Memory B cell (primary cell): ENCODE data around the gene MED13L.

Experiments
- ATAC-seq: fragments of 150-1000 bp; cut with Tn5 transposase; 2 replicates; pipeline ENCODE4 v1.10.0; 2021; ENCODE audit warnings: low read depth, mild to moderate bottlenecking, moderate library complexity
- DNase-seq, 2 donors: peaks; one replicate each; pipeline ENCODE4 v3.0.0; 2022; ENCODE audit warnings: low spot score in 2 of 2
- H3K27ac Mint-ChIP-seq: one replicate; pipeline ENCODE4 v1.8.0; 2022; ENCODE audit warnings: mild to moderate bottlenecking, moderate library complexity, mixed read lengths
- H3K27me3 Mint-ChIP-seq: one replicate; pipeline ENCODE4 v1.8.0; 2022; ENCODE audit warnings: mixed read lengths
- H3K36me3 Mint-ChIP-seq: one replicate; pipeline ENCODE4 v1.8.0; 2022; ENCODE audit warnings: mild to moderate bottlenecking, mixed read lengths
- H3K4me1 Mint-ChIP-seq: one replicate; pipeline ENCODE4 v1.8.0; 2022; ENCODE audit warnings: mixed read lengths
- H3K4me3 Mint-ChIP-seq: one replicate; pipeline ENCODE4 v1.8.0; 2022; ENCODE audit warnings: mild to moderate bottlenecking, moderate library complexity, mixed read lengths
- H3K9me3 Mint-ChIP-seq: one replicate; pipeline ENCODE4 v1.8.0; 2022; ENCODE audit warnings: mixed read lengths

MED13L gene

DNA sequence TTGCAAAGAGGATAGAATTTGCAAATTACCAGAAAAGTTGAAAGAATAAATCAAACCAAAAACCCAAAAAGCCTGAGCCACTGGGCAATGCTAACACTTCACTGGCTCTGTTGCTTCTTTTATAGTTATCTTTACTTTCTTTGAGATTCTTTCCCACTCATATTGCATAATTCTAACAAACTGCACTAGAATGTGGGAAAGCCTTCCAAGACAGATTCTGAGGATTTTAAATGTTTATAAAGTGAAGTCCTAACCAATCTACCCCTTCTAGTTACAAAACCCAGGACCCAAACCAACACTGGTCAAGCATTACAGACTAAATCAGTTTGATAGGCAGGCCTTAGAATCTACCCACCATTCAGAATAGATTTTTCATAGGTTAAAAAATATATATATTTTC, 150.9 kb downstream of the MED13L start:
- Mint-ChIP-seq H3K27ac (no peak overlapping the region), H3K4me1 (peaks cover 36% of the 10 kb centered on the region), H3K27me3 (no peaks in the 10 kb centered on the region), H3K36me3 (no peaks in the 10 kb centered on the region), H3K9me3 (no peaks in the 10 kb centered on the region), H3K4me3 (no peak overlapping the region)
- DNase-seq (no peak), ATAC-seq (no peak)

DNA sequence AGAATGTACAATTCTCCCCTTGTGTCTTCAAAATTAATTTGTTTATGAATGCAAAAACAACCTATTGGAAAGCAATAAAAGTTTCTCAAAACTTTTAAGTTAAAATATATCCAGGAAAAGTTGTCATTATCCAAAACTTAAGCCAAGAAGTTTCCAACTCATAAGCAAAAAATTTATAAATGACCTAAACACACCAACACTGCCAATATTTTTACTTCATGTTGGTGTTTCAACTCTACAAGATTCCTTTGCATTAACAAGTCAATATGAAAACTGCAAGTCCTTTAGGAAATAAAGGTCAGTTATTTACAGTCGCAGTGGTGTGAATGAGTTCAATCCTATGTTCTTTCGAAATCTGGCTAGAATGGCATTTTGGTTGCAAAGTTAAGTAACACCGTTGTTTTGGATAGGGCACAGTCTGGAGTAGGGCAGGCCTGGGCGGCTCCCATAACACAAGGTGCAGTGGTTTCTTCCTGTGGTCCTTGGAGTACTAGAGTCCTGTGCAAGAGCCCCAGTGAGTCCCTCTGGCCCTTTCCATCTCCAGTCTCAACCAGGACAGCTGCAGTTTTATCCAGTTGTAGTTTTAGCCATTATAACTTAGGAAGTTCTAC, 151.4 kb downstream of the MED13L start:
- Mint-ChIP-seq H3K27me3 (no peaks in the 10 kb centered on the region), H3K36me3 (no peaks in the 10 kb centered on the region), H3K4me3 (no peak overlapping the region), H3K27ac (no peak overlapping the region), H3K9me3 (no peaks in the 10 kb centered on the region), H3K4me1 (peaks cover 37% of the 10 kb centered on the region)
- ATAC-seq (no peak), DNase-seq (no peak)

DNA sequence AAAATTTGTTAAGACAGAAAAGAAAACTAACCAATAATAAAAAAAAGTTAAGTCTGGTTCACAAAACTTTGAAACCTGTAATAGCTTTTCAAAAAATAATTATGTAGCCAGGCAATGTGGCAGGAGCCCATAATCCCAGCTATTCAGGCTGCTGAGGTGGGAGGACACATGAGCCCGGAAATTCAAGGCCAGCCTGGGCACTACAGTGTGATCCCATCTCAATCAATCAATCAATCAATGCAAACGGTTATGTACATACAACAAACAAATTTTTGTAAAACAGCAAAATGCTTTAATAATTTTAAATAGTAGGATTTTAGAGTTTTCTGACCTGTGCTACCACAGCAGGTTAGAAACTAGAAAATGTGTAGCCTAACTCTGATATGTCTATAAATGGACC, 152.4 kb downstream of the MED13L start:
- H3K4me3 Mint-ChIP-seq = no peak overlapping the region
- no peaks in the 10 kb centered on the region for H3K9me3 Mint-ChIP-seq
- ATAC-seq = no peak
- no peak overlapping the region for H3K27ac Mint-ChIP-seq
- no peaks in the 10 kb centered on the region for H3K27me3 Mint-ChIP-seq
- H3K36me3 Mint-ChIP-seq = no peaks in the 10 kb centered on the region
- no peak for DNase-seq
- H3K4me1 Mint-ChIP-seq = peaks cover 36% of the 10 kb centered on the region

DNA sequence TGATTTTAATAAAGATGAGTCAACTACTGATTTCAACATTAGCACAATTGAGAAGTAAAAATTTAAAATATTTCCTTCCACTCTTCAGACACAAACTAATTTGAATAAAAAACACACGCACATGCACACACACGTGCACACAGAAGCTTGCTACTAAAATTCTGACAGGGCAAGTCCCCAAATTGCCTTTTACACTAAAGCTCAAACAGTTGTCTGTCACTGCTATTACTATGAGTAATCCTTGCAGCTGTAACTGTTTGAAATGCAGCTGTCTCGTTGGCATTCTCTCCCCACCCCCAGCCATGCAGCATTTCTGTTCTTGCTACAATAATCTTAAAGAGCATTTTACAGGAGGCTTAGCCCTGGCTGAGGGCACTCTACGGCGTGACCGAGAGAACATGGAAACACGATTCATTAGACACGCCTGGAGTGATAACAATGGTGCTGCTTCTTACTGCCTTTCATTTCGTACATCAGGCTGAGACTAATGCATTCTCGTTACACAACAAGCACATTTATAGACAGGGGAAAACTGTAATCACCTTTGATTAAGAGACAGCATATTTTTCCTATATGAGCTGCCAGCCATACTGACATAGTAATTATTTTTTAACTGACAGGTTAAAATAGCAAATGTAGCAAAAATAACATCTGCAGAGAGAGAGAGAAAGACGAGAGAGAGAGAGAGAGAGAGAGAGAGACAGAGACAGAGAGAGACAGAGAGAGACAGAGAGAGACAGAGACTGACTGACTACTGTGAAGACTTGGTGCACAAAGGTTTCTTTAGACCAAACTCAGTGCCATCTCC, 153.8 kb downstream of the MED13L start:
- Mint-ChIP-seq H3K27me3 (no peaks in the 10 kb centered on the region), H3K4me1 (peaks cover 37% of the 10 kb centered on the region), H3K4me3 (peak overlapping the region; percentile 48), H3K9me3 (no peaks in the 10 kb centered on the region), H3K36me3 (no peaks in the 10 kb centered on the region), H3K27ac (peak overlapping the region; percentile 81)
- ATAC-seq (peak; percentile 85), DNase-seq (peak; percentile 13 to 28)

DNA sequence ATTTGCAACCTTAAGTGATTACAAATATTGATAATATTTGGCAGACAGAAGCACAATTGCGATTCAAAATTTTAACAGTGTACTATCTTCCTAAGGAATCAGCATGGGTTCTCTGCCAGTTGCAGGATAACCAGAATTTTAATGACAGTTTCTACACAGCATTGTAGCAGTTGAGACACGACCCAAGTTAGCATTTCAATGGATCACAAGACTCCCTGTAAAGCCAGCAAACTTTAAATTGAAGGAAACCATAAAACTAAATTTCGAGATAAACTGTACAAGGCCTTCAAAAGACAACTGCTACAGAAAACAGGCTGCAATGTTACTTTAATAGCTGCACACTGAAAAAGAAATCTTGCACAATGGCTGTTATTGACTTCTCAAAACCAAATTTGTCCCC, 154.9 kb downstream of the MED13L start:
- DNase-seq (no peak), ATAC-seq (no peak)
- Mint-ChIP-seq H3K27me3 (no peaks in the 10 kb centered on the region), H3K9me3 (no peaks in the 10 kb centered on the region), H3K27ac (no peak overlapping the region), H3K4me3 (no peak overlapping the region), H3K4me1 (peaks cover 32% of the 10 kb centered on the region), H3K36me3 (no peaks in the 10 kb centered on the region)

DNA sequence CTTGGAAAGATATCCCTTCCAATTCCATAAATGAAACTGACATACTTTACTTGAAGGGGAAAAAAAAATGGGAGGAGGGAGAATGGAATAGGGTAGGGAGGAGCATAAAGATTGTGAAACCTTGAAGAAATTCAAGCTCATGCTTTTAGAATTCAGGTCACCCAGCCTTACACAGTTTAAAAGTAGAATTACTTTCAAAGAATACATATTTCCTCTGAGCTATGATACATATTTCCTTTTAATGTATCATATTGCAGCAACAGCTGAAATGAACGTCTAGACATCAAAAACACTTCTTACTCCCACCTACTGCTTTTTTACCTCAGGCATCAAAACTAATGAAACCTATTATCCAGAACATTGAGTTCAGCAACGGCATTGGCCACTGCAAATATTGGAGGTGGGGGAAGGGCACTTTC, 156.0 kb downstream of the MED13L start:
- Mint-ChIP-seq H3K4me3 (no peak overlapping the region), H3K27ac (peak overlapping the region; percentile 67), H3K36me3 (no peaks in the 10 kb centered on the region), H3K27me3 (no peaks in the 10 kb centered on the region), H3K9me3 (no peaks in the 10 kb centered on the region), H3K4me1 (peaks cover 34% of the 10 kb centered on the region)
- DNase-seq (no peak), ATAC-seq (no peak)

DNA sequence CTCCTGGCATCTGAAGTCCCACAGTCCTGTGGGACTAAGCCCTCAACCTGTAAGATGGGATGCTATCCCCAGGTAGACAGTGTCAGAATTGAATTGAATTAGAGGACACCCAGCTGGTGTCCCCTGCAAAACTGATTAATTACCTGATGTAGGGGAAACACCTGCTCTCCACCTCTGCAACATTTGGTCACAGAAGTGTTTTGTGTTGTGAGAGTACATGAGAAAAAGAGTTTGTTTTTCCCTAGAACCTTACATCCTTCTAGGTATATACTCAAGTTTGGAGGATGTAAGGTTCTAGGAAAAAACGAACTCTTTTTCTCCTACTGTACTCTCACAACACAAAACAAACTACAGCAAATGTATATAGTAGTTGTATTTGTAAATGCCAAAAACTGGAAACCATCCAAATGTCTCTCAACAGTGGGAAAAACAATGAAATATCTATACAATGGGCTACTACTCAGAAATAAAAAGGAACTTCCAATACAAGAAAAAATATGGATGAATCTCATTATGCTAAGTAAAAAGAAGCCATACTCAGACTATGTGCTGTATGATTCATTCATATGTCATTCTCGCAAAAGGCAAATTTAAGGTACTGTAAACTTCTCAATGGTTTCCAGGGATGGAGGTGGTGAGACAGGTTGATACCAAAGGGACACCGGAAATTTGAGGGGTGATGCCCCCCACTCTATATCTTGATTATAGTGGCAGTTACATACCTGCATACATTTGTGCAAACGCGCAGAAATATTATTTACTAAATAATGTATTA, 160.7 kb downstream of the MED13L start:
- ATAC-seq (no peak), DNase-seq (no peak)
- H3K36me3 Mint-ChIP-seq = no peaks in the 10 kb centered on the region
- H3K27me3 Mint-ChIP-seq = no peaks in the 10 kb centered on the region
- H3K9me3 Mint-ChIP-seq = no peaks in the 10 kb centered on the region
- peaks cover 30% of the 10 kb centered on the region for H3K4me1 Mint-ChIP-seq
- no peak overlapping the region for H3K27ac Mint-ChIP-seq
- H3K4me3 Mint-ChIP-seq = no peak overlapping the region

DNA sequence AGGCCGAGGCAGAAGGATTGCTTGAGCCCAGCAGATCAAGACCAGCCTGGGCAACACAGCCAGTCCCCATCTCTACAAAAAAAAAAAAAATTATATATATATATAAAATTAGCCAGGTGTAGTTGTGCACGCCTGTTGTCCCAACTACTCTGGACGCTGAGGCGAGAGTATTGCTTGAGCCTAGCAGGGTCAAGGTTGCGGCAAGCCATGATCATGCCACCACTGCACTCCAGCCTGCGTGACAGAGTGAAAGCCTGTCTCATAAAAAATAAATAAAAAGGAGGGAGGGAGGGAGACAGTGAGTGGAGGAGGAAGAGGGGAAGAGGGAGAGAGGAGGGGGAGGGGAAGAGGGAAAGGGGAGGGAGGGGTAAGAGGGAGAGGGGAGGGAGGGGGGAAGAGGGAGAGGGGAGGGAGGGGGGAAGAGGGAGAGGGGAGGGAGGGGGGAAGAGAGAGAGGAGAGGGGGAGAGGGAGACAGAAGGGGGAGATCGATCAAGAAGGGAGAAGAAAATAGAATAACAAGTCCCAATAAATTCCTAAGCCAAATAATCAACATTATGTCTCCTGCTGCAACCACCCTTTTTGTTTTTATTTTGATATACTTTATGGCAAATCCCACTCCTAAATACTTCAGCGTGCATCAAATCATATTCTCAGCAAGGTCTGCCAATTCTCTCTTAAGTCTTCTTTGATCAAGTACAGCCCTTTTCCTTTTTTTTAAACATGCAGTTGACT, 163.9 kb downstream of the MED13L start:
- DNase-seq (no peak), ATAC-seq (no peak)
- Mint-ChIP-seq H3K27ac (peak overlapping the region; percentile 63), H3K4me3 (no peak overlapping the region), H3K4me1 (peaks cover 16% of the 10 kb centered on the region), H3K36me3 (peaks cover 3% of the 10 kb centered on the region), H3K9me3 (no peaks in the 10 kb centered on the region), H3K27me3 (no peaks in the 10 kb centered on the region)

DNA sequence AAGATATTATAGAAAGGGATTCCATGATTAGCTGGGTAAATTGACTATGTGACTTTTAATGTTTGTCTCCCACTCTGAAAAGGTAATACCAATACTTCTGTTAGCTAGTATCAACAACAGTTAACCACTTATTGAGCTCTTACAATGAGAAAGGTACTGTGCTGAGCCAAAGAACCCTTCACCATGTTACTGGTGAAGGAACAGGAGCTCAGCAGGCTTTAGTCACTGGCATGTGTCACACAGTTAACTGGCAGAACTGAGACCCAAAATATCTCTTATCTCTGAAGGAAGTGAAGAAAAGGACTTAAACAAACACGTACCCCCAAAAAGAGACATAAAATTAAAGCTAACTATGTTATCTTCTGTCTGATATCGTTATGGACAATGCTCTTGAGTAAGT, 170.6 kb downstream of the MED13L start:
- no peak overlapping the region for H3K4me3 Mint-ChIP-seq
- ATAC-seq = no peak
- peaks cover 3% of the 10 kb centered on the region for H3K9me3 Mint-ChIP-seq
- H3K36me3 Mint-ChIP-seq = peaks cover 14% of the 10 kb centered on the region
- H3K27ac Mint-ChIP-seq = no peak overlapping the region
- DNase-seq = no peak
- H3K27me3 Mint-ChIP-seq = no peaks in the 10 kb centered on the region
- H3K4me1 Mint-ChIP-seq = peaks cover 20% of the 10 kb centered on the region

DNA sequence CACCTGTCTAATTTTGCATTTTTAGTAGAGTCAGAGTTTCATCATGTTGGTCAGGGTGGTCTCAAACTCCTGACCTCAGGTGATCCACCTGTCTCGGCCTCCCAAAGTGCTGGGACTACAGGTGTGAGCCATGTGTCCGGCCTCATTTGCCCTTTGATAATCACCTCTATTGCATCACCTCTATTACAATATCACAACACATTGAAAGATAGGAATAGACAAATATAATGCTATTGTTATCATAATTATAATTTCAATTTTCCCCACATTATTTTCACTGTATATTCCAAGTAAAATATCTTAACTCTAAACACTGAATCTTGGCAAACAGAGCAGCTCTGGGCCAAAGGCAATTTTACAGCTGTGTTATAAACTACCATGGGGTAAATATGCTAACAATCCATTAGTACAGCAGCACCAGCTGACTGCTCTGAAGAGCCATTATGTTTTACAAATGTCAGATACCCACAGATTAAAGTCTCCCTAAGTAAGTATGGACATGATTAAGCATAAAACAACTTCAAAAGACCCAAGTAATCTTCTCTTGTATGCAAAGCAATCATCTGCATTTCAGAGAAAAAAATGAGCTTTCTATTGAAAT, 173.2 kb downstream of the MED13L start:
- Mint-ChIP-seq H3K27me3 (no peaks in the 10 kb centered on the region), H3K4me3 (no peak overlapping the region), H3K36me3 (peaks cover 18% of the 10 kb centered on the region), H3K27ac (peak overlapping the region; percentile 35), H3K4me1 (peaks cover 36% of the 10 kb centered on the region), H3K9me3 (peaks cover 3% of the 10 kb centered on the region)
- DNase-seq = no peak
- ATAC-seq = no peak

DNA sequence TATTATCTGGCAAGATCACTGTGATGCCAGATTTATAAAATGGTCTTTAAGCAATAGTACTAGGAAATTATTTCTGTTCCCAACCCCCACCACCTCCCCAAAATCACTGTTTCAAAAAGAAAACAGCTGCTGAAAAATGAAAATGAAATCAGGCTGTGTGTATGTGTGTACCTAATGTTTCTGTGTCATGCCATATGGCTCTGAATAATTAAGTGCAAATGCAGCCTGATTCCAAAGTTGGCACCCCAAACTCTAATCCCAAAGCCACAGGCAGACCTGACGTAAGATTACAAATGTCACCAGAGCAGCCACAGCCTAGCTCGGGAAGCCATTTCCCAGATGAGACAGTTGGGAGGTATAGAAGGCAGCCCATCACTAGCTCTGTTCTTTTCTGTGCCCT, 175.5 kb downstream of the MED13L start:
- ATAC-seq (no peak), DNase-seq (no peak)
- Mint-ChIP-seq H3K9me3 (peaks cover 3% of the 10 kb centered on the region), H3K4me3 (no peak overlapping the region), H3K27me3 (no peaks in the 10 kb centered on the region), H3K27ac (no peak overlapping the region), H3K4me1 (peaks cover 41% of the 10 kb centered on the region), H3K36me3 (peaks cover 16% of the 10 kb centered on the region)

DNA sequence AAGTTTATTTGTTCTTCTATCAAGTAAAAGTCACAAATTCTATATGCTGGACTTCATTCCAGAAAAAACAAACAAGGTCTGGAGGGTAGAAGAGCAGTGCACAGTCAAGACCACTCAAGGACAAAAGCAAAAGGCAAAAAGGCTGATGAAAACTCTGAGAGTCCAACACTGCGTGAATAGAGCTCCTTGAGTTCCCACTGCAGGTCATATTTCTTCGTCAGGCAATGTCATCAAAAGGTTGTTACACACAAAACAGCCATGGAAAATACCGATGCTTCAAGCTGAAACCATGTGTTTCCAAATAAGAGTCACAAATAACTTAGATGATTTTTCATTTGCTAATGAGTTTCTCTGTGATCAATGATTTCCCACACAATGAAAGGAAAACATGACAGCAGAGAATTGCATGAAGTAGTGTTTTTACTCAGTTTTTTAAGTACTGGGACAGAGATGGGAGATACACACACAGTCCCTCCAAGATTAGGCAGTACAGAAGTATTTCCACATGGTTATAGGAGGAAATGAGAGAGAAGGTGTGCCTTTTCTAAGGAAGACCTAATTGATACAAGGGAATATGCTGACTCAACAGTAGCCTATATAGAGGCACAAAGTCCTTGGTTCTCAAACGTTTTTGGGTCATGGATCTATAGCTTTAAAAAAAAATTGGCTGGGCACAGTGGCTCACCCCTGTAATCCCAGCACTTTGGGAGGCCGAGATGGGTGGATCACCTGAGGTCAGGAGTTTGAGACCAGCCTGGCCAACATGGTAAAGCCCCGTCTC, 177.7 kb downstream of the MED13L start:
- no peaks in the 10 kb centered on the region for H3K9me3 Mint-ChIP-seq
- peaks cover 8% of the 10 kb centered on the region for H3K36me3 Mint-ChIP-seq
- H3K27ac Mint-ChIP-seq = no peak overlapping the region
- ATAC-seq = no peak
- peaks cover 32% of the 10 kb centered on the region for H3K4me1 Mint-ChIP-seq
- no peak for DNase-seq
- no peak overlapping the region for H3K4me3 Mint-ChIP-seq
- no peaks in the 10 kb centered on the region for H3K27me3 Mint-ChIP-seq

DNA sequence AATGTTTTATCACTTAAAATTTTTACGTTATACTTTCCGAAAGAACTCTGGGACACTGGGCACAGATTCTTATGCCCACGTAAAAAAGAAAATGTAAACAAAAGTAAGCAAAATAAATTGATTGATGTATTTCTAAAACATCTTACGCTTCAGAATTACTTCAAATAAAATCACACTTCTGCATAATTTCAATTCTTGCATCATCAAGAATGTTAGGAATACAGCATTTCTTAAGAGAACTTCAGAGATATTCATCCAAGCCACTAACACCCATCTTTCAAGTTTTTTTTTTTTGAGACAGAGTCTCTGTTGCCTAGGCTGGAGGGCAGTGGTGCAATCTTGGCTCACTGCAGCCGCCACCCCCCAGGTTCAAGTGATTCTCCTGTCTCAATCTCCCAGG, 180.6 kb downstream of the MED13L start:
- Mint-ChIP-seq H3K9me3 (no peaks in the 10 kb centered on the region), H3K4me1 (peaks cover 29% of the 10 kb centered on the region), H3K27me3 (no peaks in the 10 kb centered on the region), H3K27ac (no peak overlapping the region), H3K4me3 (no peak overlapping the region), H3K36me3 (peaks cover 11% of the 10 kb centered on the region)
- DNase-seq = no peak
- no peak for ATAC-seq
